ENCODE results near the gene TGFBI.

Gene TGFBI

DNA sequence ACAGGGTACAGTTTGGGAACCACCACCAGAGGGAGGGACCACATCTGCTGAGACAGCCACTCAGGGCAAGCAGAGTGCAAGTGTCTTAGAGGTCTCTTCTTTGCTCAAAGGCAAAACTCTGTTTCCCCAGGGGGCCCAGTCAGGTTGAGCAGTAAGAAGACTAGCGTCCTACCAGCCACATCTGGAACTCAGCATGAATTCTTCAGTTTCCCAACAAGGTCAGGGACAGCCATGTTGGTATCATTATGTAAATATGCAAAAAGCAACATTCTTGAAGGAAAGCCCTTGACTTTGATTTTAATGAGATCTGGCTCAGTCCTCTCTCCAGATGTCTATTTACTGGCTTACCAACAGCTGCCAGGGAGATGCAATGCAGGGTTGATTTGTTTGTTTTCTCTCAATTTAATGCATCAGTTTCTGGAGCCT lies 46.7 kb downstream of the TGFBI start:
- Histone ChIP-seq H3K9ac (ENCODE audit: low read length) (0 out of 2 replicates have a peak overlapping the region, but pooled peaks have one; percentile 39), H2AFZ (ENCODE audit: low read depth, low read length, severe bottlenecking) (no peak overlapping the region), H3K79me2 (ENCODE audit: insufficient read depth, low read length) (no peaks in the 10 kb centered on the region), H3K27me3 (ENCODE audit: low read length) (no peaks in the 10 kb centered on the region), H3K27ac (ENCODE audit: low read depth, low read length) (no peak overlapping the region), H3K9me2 (replicated peaks; ENCODE audit: insufficient read depth, low read length) (no peaks in the 10 kb centered on the region), H3F3A (ENCODE audit: insufficient read depth) (no peaks in the 10 kb centered on the region; the same call in 1 of the 2 replicates), H3K4me2 (ENCODE audit: low read depth, low read length, poor library complexity, severe bottlenecking) (peak overlapping the region; percentile 47), H4K20me1 (ENCODE audit: low read depth, low read length) (no peaks in the 10 kb centered on the region), H3K36me3 (ENCODE audit: low read length) (no peaks in the 10 kb centered on the region), H3K9me3 (ENCODE audit: insufficient read depth, low read length) (no peaks in the 10 kb centered on the region), H3K4me3 (ENCODE audit: insufficient read depth, low read length, poor library complexity, severe bottlenecking) (no peak overlapping the region)
- TF ChIP-seq EZH2phosphoT487 (conservative IDR thresholded peaks at IDR 0.05; ENCODE audit: low read length): no peak
- TF ChIP-seq, protein P1, sequence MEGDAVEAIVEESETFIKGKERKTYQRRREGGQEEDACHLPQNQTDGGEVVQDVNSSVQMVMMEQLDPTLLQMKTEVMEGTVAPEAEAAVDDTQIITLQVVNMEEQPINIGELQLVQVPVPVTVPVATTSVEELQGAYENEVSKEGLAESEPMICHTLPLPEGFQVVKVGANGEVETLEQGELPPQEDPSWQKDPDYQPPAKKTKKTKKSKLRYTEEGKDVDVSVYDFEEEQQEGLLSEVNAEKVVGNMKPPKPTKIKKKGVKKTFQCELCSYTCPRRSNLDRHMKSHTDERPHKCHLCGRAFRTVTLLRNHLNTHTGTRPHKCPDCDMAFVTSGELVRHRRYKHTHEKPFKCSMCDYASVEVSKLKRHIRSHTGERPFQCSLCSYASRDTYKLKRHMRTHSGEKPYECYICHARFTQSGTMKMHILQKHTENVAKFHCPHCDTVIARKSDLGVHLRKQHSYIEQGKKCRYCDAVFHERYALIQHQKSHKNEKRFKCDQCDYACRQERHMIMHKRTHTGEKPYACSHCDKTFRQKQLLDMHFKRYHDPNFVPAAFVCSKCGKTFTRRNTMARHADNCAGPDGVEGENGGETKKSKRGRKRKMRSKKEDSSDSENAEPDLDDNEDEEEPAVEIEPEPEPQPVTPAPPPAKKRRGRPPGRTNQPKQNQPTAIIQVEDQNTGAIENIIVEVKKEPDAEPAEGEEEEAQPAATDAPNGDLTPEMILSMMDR (IDR thresholded peaks at IDR 0.05; ENCODE audit: insufficient read depth, low read length, poor library complexity, severe bottlenecking): no peak

DNA sequence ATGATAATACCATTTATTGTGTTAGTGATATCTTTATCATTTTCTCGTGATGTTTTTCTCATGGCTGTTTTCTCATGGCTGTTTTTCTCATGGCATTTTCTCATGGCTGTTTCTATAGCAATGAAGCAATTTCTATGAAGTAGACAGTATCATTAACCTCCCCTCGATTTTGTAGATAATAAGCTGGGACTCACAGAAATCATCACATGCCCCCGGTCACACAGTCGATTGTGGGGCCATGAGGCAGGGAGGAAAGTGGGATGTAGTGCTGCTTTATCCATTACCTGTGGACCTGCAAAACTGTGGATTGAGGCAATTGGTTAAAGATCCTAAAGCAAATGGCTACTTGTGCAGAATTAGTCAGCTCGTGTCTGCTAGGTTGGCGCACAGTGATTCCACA lies 47.3 kb downstream of the TGFBI start:
- Histone ChIP-seq H3K4me2 (ENCODE audit: low read depth, low read length, poor library complexity, severe bottlenecking) (peak overlapping the region; percentile 47), H4K20me1 (ENCODE audit: low read depth, low read length) (no peaks in the 10 kb centered on the region), H3K36me3 (ENCODE audit: low read length) (no peaks in the 10 kb centered on the region), H3K27me3 (ENCODE audit: low read length) (no peaks in the 10 kb centered on the region), H3K9me2 (replicated peaks; ENCODE audit: insufficient read depth, low read length) (no peaks in the 10 kb centered on the region), H3F3A (ENCODE audit: insufficient read depth) (peaks cover 3% of the 10 kb centered on the region), H3K9me3 (ENCODE audit: insufficient read depth, low read length) (no peaks in the 10 kb centered on the region), H3K4me3 (ENCODE audit: insufficient read depth, low read length, poor library complexity, severe bottlenecking) (no peak overlapping the region), H3K9ac (ENCODE audit: low read length) (no peak overlapping the region), H3K27ac (ENCODE audit: low read depth, low read length) (no peak overlapping the region), H2AFZ (ENCODE audit: low read depth, low read length, severe bottlenecking) (no peak overlapping the region), H3K79me2 (ENCODE audit: insufficient read depth, low read length) (no peaks in the 10 kb centered on the region)
- TF ChIP-seq, protein P1 (IDR thresholded peaks at IDR 0.05; ENCODE audit: insufficient read depth, low read length, poor library complexity, severe bottlenecking): no peak
- TF ChIP-seq EZH2phosphoT487 (conservative IDR thresholded peaks at IDR 0.05; ENCODE audit: low read length): no peak

DNA sequence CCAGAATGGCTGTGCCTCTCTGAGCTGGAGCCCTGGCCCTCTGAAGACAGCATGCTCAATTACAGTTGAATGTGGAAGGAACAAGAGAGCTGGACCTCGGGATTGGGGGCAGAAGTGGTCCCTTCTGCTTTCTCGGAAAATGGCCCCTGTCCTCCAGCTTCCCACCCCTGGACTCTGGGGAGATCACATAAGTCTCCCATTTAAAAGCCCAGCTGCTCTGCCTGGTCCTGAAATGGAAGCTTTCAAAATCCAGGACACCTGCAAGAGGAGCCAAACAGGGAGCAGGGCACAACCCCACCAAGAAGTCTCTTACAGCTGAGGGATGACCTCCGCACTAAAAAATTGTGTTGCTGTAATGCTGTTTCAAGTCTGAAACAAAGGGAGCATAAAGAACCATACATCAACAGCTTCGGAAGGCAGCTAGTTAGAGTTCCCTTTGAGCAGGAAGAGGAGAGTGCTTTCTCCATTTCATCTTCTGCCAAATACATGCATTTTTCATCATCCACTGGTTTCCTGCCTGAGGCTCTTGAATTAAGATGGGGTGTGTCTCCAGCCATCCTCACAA lies 48.2 kb downstream of the TGFBI start:
- no peak overlapping the region for H3K4me3 ChIP-seq (ENCODE audit: insufficient read depth, low read length, poor library complexity, severe bottlenecking)

More for the DNA sequence above, 48.2 kb downstream of the TGFBI start:
- Histone ChIP-seq H3K27me3 (ENCODE audit: low read length) (no peaks in the 10 kb centered on the region), H3K9ac (ENCODE audit: low read length) (no peak overlapping the region), H3K27ac (ENCODE audit: low read depth, low read length) (no peak overlapping the region), H3K9me3 (ENCODE audit: insufficient read depth, low read length) (no peaks in the 10 kb centered on the region), H3K36me3 (ENCODE audit: low read length) (no peaks in the 10 kb centered on the region), H2AFZ (ENCODE audit: low read depth, low read length, severe bottlenecking) (no peak overlapping the region), H3F3A (ENCODE audit: insufficient read depth) (peaks cover 9% of the 10 kb centered on the region), H3K79me2 (ENCODE audit: insufficient read depth, low read length) (no peaks in the 10 kb centered on the region), H3K9me2 (replicated peaks; ENCODE audit: insufficient read depth, low read length) (no peaks in the 10 kb centered on the region), H3K4me2 (ENCODE audit: low read depth, low read length, poor library complexity, severe bottlenecking) (no peak overlapping the region), H4K20me1 (ENCODE audit: low read depth, low read length) (no peaks in the 10 kb centered on the region)
- TF ChIP-seq, protein P1 (IDR thresholded peaks at IDR 0.05; ENCODE audit: insufficient read depth, low read length, poor library complexity, severe bottlenecking): no peak
- TF ChIP-seq EZH2phosphoT487 (conservative IDR thresholded peaks at IDR 0.05; ENCODE audit: low read length): no peak

Data from SU-DHL-6 (cell line).